Measurements from ENCODE around the gene TRIAP1. TPM values are rescaled to one million over a fixed set of nuclear protein-coding genes. Genes with fewer than 3 reads are reported as not detected.

Gene TRIAP1
- total RNA-seq, 1 experiment from 2014 or later: 50.2 TPM

DNA sequence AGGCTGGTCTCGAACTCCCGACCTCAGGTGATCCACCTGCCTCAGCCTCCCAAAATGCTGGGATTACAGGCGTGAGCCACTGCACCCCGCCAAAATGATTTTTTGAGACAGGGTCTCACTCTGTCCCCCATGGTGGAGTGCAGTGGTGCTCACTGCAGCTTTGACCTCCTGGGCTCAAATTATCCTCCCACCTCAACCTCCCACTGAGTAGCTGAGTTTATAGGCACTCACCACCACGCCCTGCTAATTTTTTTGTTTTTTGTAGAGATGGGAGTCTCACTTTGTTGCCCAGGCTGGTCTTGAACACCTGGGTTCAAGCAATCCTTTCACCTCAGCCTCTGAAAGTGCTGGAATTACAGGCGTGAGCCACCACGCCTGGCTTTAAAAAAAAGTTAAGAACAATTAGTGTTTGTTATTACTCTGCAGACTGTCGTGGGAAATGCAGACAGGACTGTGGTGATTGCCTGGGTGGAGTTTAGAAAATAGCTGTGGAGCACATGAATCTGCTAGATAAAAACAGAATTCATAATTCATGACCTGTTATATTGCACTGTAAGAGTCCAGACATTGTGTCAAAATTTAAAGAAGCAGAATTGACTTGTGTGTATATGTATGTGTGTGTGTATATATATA is 17.5 kb downstream of the TRIAP1 start:
- ChIA-PET CTCF (interaction anchor here (0.8 to 2.8 kb wide), 11 partner anchors 10 to 220 kb away, joined by 3 to 32 read pairs (median 6); partner anchors contain the start of genes COX6A1 and PLA2G1B), POLR2A (interaction anchor here (0.6 kb wide), 1 partner anchor 39 kb away, joined by 3 read pairs; no protein-coding TSS in a partner anchor)
- DNase-seq (ENCODE audit: unreplicated experiment): no peak
- H3K4me1 Mint-ChIP-seq (ENCODE audit: insufficient read depth, unreplicated experiment): peaks cover 5% of the 10 kb centered on the region
- TF ChIP-seq, protein P1, sequence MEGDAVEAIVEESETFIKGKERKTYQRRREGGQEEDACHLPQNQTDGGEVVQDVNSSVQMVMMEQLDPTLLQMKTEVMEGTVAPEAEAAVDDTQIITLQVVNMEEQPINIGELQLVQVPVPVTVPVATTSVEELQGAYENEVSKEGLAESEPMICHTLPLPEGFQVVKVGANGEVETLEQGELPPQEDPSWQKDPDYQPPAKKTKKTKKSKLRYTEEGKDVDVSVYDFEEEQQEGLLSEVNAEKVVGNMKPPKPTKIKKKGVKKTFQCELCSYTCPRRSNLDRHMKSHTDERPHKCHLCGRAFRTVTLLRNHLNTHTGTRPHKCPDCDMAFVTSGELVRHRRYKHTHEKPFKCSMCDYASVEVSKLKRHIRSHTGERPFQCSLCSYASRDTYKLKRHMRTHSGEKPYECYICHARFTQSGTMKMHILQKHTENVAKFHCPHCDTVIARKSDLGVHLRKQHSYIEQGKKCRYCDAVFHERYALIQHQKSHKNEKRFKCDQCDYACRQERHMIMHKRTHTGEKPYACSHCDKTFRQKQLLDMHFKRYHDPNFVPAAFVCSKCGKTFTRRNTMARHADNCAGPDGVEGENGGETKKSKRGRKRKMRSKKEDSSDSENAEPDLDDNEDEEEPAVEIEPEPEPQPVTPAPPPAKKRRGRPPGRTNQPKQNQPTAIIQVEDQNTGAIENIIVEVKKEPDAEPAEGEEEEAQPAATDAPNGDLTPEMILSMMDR (IDR thresholded peaks at IDR 0.05; ENCODE audit: unreplicated experiment): no peak
- H3K36me3 Mint-ChIP-seq (ENCODE audit: insufficient read depth, unreplicated experiment): no peaks in the 10 kb centered on the region
- BruUV-seq (replicated peaks): no TSS peak
- H3K27me3 Mint-ChIP-seq (ENCODE audit: insufficient read depth, unreplicated experiment): no peaks in the 10 kb centered on the region
- intact Hi-C loops (cut with micrococcal nuclease): no loop called here
- H3K9me3 Mint-ChIP-seq (ENCODE audit: unreplicated experiment): no peaks in the 10 kb centered on the region
- H3K4me3 Mint-ChIP-seq (ENCODE audit: unreplicated experiment): no peak overlapping the region
- no peak overlapping the region for H3K27ac Mint-ChIP-seq (ENCODE audit: low read depth, unreplicated experiment)

- TF ChIP-seq, protein P1 (IDR thresholded peaks at IDR 0.05; ENCODE audit: unreplicated experiment): no peak
- ChIA-PET POLR2A (no interaction called here), CTCF (no interaction called here)
- no peaks in the 10 kb centered on the region for H3K27me3 Mint-ChIP-seq (ENCODE audit: insufficient read depth, unreplicated experiment)
- no peaks in the 10 kb centered on the region for H3K9me3 Mint-ChIP-seq (ENCODE audit: unreplicated experiment)
- intact Hi-C loops (cut with micrococcal nuclease): no loop called here
- H3K36me3 Mint-ChIP-seq (ENCODE audit: insufficient read depth, unreplicated experiment): no peaks in the 10 kb centered on the region
- H3K27ac Mint-ChIP-seq (ENCODE audit: low read depth, unreplicated experiment): no peak overlapping the region
- no TSS peak for BruUV-seq (replicated peaks)
- no peak overlapping the region for H3K4me3 Mint-ChIP-seq (ENCODE audit: unreplicated experiment)
- no peak for DNase-seq (ENCODE audit: unreplicated experiment)
- H3K4me1 Mint-ChIP-seq (ENCODE audit: insufficient read depth, unreplicated experiment): peaks cover 5% of the 10 kb centered on the region
These were observed 20.4 kb downstream of the TRIAP1 start for GRCh38 chr12:120425797-120426196.

DNA sequence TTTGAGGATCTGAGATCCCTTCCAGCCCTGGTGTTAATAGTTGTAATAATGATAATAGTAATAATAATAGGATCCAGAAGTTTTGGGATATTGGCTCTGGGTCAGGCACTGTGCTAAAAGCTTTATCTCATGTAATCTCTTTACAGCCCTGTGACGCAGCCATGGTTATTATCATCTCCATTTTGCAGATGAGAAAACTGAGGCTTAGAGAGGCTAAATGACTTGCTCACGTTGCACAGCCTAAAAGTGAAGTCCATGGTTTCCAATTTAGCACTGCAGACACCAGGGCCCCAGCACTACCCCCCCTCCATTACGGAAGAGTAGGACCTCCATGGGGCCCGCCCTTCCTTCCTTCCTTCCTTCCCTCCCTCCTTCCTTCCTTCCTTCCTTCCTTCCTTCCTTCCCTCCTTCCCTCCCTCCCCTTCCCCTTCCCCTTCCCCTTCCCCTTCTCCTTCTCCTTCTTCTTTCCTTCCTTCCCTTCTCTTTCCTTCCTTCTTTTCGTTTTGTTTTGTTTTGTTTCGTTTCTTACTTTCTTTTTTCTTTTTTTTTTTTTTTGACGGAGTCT is 23.2 kb downstream of the TRIAP1 start:
- Mint-ChIP-seq H3K4me1 (ENCODE audit: insufficient read depth, unreplicated experiment) (no peaks in the 10 kb centered on the region), H3K27ac (ENCODE audit: low read depth, unreplicated experiment) (no peak overlapping the region), H3K27me3 (ENCODE audit: insufficient read depth, unreplicated experiment) (no peaks in the 10 kb centered on the region), H3K36me3 (ENCODE audit: insufficient read depth, unreplicated experiment) (no peaks in the 10 kb centered on the region), H3K9me3 (ENCODE audit: unreplicated experiment) (no peaks in the 10 kb centered on the region), H3K4me3 (ENCODE audit: unreplicated experiment) (no peak overlapping the region)
- POLR2A ChIA-PET: no interaction called here
- no peak for DNase-seq (ENCODE audit: unreplicated experiment)
- CTCF ChIA-PET: no interaction called here
- TF ChIP-seq, protein P1 (IDR thresholded peaks at IDR 0.05; ENCODE audit: unreplicated experiment): no peak
- BruUV-seq (replicated peaks): no TSS peak
- intact Hi-C loops (cut with micrococcal nuclease): no loop called here

- H3K9me3 Mint-ChIP-seq (ENCODE audit: unreplicated experiment): no peaks in the 10 kb centered on the region
- H3K36me3 Mint-ChIP-seq (ENCODE audit: insufficient read depth, unreplicated experiment): no peaks in the 10 kb centered on the region
- no peaks in the 10 kb centered on the region for H3K27me3 Mint-ChIP-seq (ENCODE audit: insufficient read depth, unreplicated experiment)
- POLR2A ChIA-PET: no interaction called here
- intact Hi-C loops (cut with micrococcal nuclease): no loop called here
- no TSS peak for BruUV-seq (replicated peaks)
- TF ChIP-seq, protein P1 (IDR thresholded peaks at IDR 0.05; ENCODE audit: unreplicated experiment): no peak
- no peak overlapping the region for H3K27ac Mint-ChIP-seq (ENCODE audit: low read depth, unreplicated experiment)
- no peaks in the 10 kb centered on the region for H3K4me1 Mint-ChIP-seq (ENCODE audit: insufficient read depth, unreplicated experiment)
- CTCF ChIA-PET: interaction anchor here (0.9 kb wide), 1 partner anchor 9 kb away, joined by 5 read pairs; no protein-coding TSS in a partner anchor
- H3K4me3 Mint-ChIP-seq (ENCODE audit: unreplicated experiment): no peak overlapping the region
- DNase-seq (ENCODE audit: unreplicated experiment): no peak
These were observed 24.5 kb downstream of the TRIAP1 start for GRCh38 chr12:120421701-120422100.

Data from MCF 10A (cell line).